Epithelial cell of esophagus (primary cell): ENCODE results near the gene ABCA5.
"Not testable (repeated sequence)": the region's sequence is repeated elsewhere in the genome, so short reads cannot be mapped to it uniquely, and the experiment has no call there.

Experiments
- DNase-seq: peaks from one replicate; pipeline ENCODE4 v3.0.0; 2010; ENCODE audit warnings: low read depth
- H3K4me3 ChIP-seq: 2 replicates; pipeline ENCODE4 v1.5.1; 2011; ENCODE audit warnings: mild to moderate bottlenecking, low read length, control low read depth
- CTCF ChIP-seq: IDR thresholded peaks from 2 replicates; pipeline ENCODE4 v1.5.1; 2011; ENCODE audit warnings: low read depth, mild to moderate bottlenecking, low read length, control low read depth, inconsistent platforms; ENCODE audit not compliant: insufficient read depth; ENCODE audit errors: missing control alignments

Gene ABCA5

GRCh38 chr17:69220098-69220497 is 106.8 kb downstream of the ABCA5 start:
- no peak for DNase-seq
- no peak for TF ChIP-seq CTCF
- H3K4me3 ChIP-seq = no peak overlapping the region

- no peak overlapping the region for H3K4me3 ChIP-seq
- TF ChIP-seq CTCF = no peak
- DNase-seq = peak; percentile 42
Measured at GRCh38 chr17:69218986-69219385, 107.9 kb downstream of the ABCA5 start.

- no peak overlapping the region for H3K4me3 ChIP-seq
- TF ChIP-seq CTCF = no peak
- peak; percentile 4 for DNase-seq
Measured at GRCh38 chr17:69213059-69213813, 113.7 kb downstream of the ABCA5 start.

GRCh38 chr17:69208640-69209039 is 118.3 kb downstream of the ABCA5 start:
- no peak for DNase-seq
- H3K4me3 ChIP-seq = no peak overlapping the region
- TF ChIP-seq CTCF = no peak

- H3K4me3 ChIP-seq = no peak overlapping the region
- TF ChIP-seq CTCF = no peak
- no peak for DNase-seq
Measured at GRCh38 chr17:69207151-69207550, 119.8 kb downstream of the ABCA5 start.

GRCh38 chr17:69198238-69198637 is 128.7 kb downstream of the ABCA5 start:
- TF ChIP-seq CTCF = no peak
- no peak overlapping the region for H3K4me3 ChIP-seq
- no peak for DNase-seq

- DNase-seq, H3K4me3 ChIP-seq: not testable (repeated sequence)
Measured at GRCh38 chr17:69196105-69196653, 130.8 kb downstream of the ABCA5 start.
